SU-DHL-6 (cell line): Measurements from ENCODE around the gene SMYD1.
"Not testable (repeated sequence)": the region's sequence is repeated elsewhere in the genome, so short reads cannot be mapped to it uniquely, and the experiment has no call there.

Experiments used
- H2AFZ ChIP-seq: fragments of 200-600 bp; sonication (generic); 2 replicates; pipeline ENCODE4 v1.6.1; 2014; ENCODE audit warnings: low read depth, mild to moderate bottlenecking, moderate library complexity, mixed read lengths, antibody characterized with exemption, low read length; ENCODE audit not compliant: severe bottlenecking
- H3F3A ChIP-seq: fragments of 200-600 bp; shearing (Covaris generic); 2 replicates; pipeline ENCODE4 v1.6.0; 2016; ENCODE audit warnings: antibody characterized with exemption, mild to moderate bottlenecking; ENCODE audit not compliant: insufficient read depth
- H3K27ac ChIP-seq: fragments of 200-600 bp; sonication (generic); 2 replicates; pipeline ENCODE4 v1.5.1; 2016; ENCODE audit warnings: low read depth, mild to moderate bottlenecking, low read length, moderate library complexity, mixed read lengths
- H3K27me3 ChIP-seq: fragments of 200-600 bp; sonication (generic), shearing (Covaris generic); 2 replicates; pipeline ENCODE4 v1.6.0; 2014; ENCODE audit warnings: mild to moderate bottlenecking, low read length
- H3K36me3 ChIP-seq: fragments of 200-600 bp; sonication (generic); 2 replicates; pipeline ENCODE4 v1.6.1; 2014; ENCODE audit warnings: mild to moderate bottlenecking, low read length, mixed read lengths
- H3K4me2 ChIP-seq: fragments of 300-600, 200-600 bp; shearing (Covaris generic), sonication (generic); 2 replicates; pipeline ENCODE4 v1.6.0; 2014; ENCODE audit warnings: low read length, low read depth, mild to moderate bottlenecking; ENCODE audit not compliant: poor library complexity, severe bottlenecking
- H3K4me3 ChIP-seq: fragments of 200-600 bp; sonication (generic); 2 replicates; pipeline ENCODE4 v1.5.1; 2014; ENCODE audit warnings: antibody characterized with exemption, low read length, mild to moderate bottlenecking, mixed read lengths; ENCODE audit not compliant: insufficient read depth, poor library complexity, severe bottlenecking
- H3K79me2 ChIP-seq: fragments of 200-600 bp; sonication (generic); 2 replicates; pipeline ENCODE4 v1.6.1; 2014; ENCODE audit warnings: mild to moderate bottlenecking, low read length, moderate library complexity; ENCODE audit not compliant: insufficient read depth
- H3K9ac ChIP-seq: fragments of 200-600 bp; sonication (generic); 2 replicates; pipeline ENCODE4 v1.7.0; 2014; ENCODE audit warnings: mild to moderate bottlenecking, low read length
- H3K9me2 ChIP-seq: fragments of 200-600 bp; sonication (generic); replicated peaks from 2 replicates; pipeline ENCODE4 v1.6.1; 2014; ENCODE audit warnings: low read length; ENCODE audit not compliant: insufficient read depth
- H3K9me3 ChIP-seq: fragments of 200-600 bp; sonication (generic); 2 replicates; pipeline ENCODE4 v1.6.1; 2014; ENCODE audit warnings: low read length, mixed read lengths; ENCODE audit not compliant: insufficient read depth
- H4K20me1 ChIP-seq: fragments of 200-600 bp; sonication (generic); 2 replicates; pipeline ENCODE4 v1.6.1; 2014; ENCODE audit warnings: low read depth, mild to moderate bottlenecking, antibody characterized with exemption, low read length, moderate library complexity, mixed read lengths
- CTCF ChIP-seq: fragments of 200-600 bp; sonication (generic); IDR thresholded peaks from one replicate; pipeline ENCODE4 v1.5.1; 2017; ENCODE audit warnings: antibody characterized with exemption, mild to moderate bottlenecking, low read length, moderate library complexity; ENCODE audit not compliant: insufficient read depth, poor library complexity, severe bottlenecking
- EZH2phosphoT487 ChIP-seq: fragments of 200-600 bp; sonication (generic), shearing (Covaris generic); conservative IDR thresholded peaks from 2 replicates; pipeline ENCODE4 v1.6.1; 2018; ENCODE audit warnings: mild to moderate bottlenecking, antibody characterized with exemption, low read length, moderate library complexity, mixed read lengths

The SMYD1 gene

GRCh38 chr2:88036606-88037005, 31.0 kb upstream of the SMYD1 start:
- Histone ChIP-seq H3K4me3 (no peak overlapping the region), H3K79me2 (0 out of 2 replicates have a peak, but pooled peaks cover 3% of the 10 kb centered on the region), H3K36me3 (peaks cover 27% of the 10 kb centered on the region; the same call in 1 of the 2 replicates), H3K27ac (no peak overlapping the region), H3K4me2 (no peak overlapping the region), H3K9me3 (no peaks in the 10 kb centered on the region), H2AFZ (no peak overlapping the region), H3K9ac (no peak overlapping the region), H3K27me3 (no peaks in the 10 kb centered on the region), H3F3A (no peaks in the 10 kb centered on the region), H4K20me1 (no peaks in the 10 kb centered on the region), H3K9me2 (no peaks in the 10 kb centered on the region)
- TF ChIP-seq CTCF (no peak), EZH2phosphoT487 (no peak)

GRCh38 chr2:88038263-88039105, 29.1 kb upstream of the SMYD1 start:
- Histone ChIP-seq H3K27me3 (no peaks in the 10 kb centered on the region), H2AFZ (no peak overlapping the region), H3K9me2 (no peaks in the 10 kb centered on the region), H3F3A (no peaks in the 10 kb centered on the region), H3K4me3 (no peak overlapping the region), H4K20me1 (no peaks in the 10 kb centered on the region), H3K9me3 (no peaks in the 10 kb centered on the region), H3K36me3 (peaks cover 19% of the 10 kb centered on the region; the same call in 1 of the 2 replicates), H3K4me2 (no peak overlapping the region), H3K27ac (no peak overlapping the region), H3K9ac (no peak overlapping the region), H3K79me2 (0 out of 2 replicates have a peak, but pooled peaks cover 3% of the 10 kb centered on the region)
- TF ChIP-seq CTCF, result no peak
- TF ChIP-seq EZH2phosphoT487, result no peak

- H3K36me3 ChIP-seq, result no peaks in the 10 kb centered on the region; the same call in 1 of the 2 replicates
- H3K4me3 ChIP-seq, result no peak overlapping the region
- no peak overlapping the region for H2AFZ ChIP-seq
- no peaks in the 10 kb centered on the region for H3K27me3 ChIP-seq
- H3K27ac ChIP-seq, result no peak overlapping the region
- no peak for TF ChIP-seq EZH2phosphoT487
- no peak overlapping the region for H3K4me2 ChIP-seq
- H3K9ac ChIP-seq, result no peak overlapping the region
- H3K9me3 ChIP-seq, result no peaks in the 10 kb centered on the region
- no peaks in the 10 kb centered on the region for H3K9me2 ChIP-seq
- H3F3A ChIP-seq, result no peaks in the 10 kb centered on the region
- H4K20me1 ChIP-seq, result no peaks in the 10 kb centered on the region
- H3K79me2 ChIP-seq, result 0 out of 2 replicates have a peak, but pooled peaks cover 15% of the 10 kb centered on the region
Observed at GRCh38 chr2:88042476-88042875, 25.1 kb upstream of the SMYD1 start.

- H3K4me2 ChIP-seq, H3K9me2 ChIP-seq, H3K4me3 ChIP-seq, H3K36me3 ChIP-seq, H3K27me3 ChIP-seq, H2AFZ ChIP-seq, H3K27ac ChIP-seq, H3K9me3 ChIP-seq, H4K20me1 ChIP-seq, H3F3A ChIP-seq, H3K9ac ChIP-seq: not testable (repeated sequence)
- H3K79me2 ChIP-seq, result 0 out of 2 replicates have a peak, but pooled peaks cover 17% of the 10 kb centered on the region
Observed at GRCh38 chr2:88045561-88045960, 22.1 kb upstream of the SMYD1 start.
